Loucy (cell line): ENCODE measurements around the gene USP17L15.
"Not testable (repeated sequence)": the region's sequence is repeated elsewhere in the genome, so short reads cannot be mapped to it uniquely, and the experiment has no call there.

Source experiments
- EZH2phosphoT487 ChIP-seq: fragments of 200-600 bp; IDR thresholded peaks from 2 replicates; pipeline ENCODE4 v1.6.1; 2018; ENCODE audit warnings: antibody characterized with exemption, mild to moderate bottlenecking, moderate library complexity, borderline replicate concordance
- TF ChIP-seq, protein P1 (sequence below): fragments of 200-600 bp; sonication (generic); conservative IDR thresholded peaks from 2 replicates; pipeline ENCODE4 v1.5.1; 2014; ENCODE audit warnings: mild to moderate bottlenecking, antibody characterized with exemption, low read length

DNA sequence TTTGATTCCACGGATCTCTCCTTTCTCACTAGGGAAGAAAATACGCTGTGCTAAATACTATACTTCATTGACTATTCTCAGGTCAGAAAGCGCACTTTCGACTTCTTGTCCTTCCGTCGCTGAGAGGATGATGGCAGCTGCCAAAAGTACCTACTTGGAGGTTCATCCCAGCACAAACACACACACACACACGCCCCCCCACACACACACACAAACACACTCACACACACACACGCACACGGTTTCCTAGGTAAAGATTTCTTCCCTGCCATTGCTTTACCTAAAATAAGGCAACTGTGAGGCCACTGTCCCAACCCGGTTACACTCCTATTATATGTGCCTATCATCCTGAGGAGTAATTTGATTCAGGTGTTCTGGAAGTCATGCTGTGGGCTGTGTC is 37.5 kb downstream of the USP17L15 start:
- TF ChIP-seq, protein P1, sequence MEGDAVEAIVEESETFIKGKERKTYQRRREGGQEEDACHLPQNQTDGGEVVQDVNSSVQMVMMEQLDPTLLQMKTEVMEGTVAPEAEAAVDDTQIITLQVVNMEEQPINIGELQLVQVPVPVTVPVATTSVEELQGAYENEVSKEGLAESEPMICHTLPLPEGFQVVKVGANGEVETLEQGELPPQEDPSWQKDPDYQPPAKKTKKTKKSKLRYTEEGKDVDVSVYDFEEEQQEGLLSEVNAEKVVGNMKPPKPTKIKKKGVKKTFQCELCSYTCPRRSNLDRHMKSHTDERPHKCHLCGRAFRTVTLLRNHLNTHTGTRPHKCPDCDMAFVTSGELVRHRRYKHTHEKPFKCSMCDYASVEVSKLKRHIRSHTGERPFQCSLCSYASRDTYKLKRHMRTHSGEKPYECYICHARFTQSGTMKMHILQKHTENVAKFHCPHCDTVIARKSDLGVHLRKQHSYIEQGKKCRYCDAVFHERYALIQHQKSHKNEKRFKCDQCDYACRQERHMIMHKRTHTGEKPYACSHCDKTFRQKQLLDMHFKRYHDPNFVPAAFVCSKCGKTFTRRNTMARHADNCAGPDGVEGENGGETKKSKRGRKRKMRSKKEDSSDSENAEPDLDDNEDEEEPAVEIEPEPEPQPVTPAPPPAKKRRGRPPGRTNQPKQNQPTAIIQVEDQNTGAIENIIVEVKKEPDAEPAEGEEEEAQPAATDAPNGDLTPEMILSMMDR = not testable (repeated sequence)
- TF ChIP-seq EZH2phosphoT487 = not testable (repeated sequence)
